Measurements from ENCODE around the gene SYT14.
A peak's percentile ranks its signal among the peaks of the same experiment; 100 is the strongest.
"Not testable (repeated sequence)": the region's sequence is repeated elsewhere in the genome, so short reads cannot be mapped to it uniquely, and the experiment has no call there.

Gene SYT14

DNA sequence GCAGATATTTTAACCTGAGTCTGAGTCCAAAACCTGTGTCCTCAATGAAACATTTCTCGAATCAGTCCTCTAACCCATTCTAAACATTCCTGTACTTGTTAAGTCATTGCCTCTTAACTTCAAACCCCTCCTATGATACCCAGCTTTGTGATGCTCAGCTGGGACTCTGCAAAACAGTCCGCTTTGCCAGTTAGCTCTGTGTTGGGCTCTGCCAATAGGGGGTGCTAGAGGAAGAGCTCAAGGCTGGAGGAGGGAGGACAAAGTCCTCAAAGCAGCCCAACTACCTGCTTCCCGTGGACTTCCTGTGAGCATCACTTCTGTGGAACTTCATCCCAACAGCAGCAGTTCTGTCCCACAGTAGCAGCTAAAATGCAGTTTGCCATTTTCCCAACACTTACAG, 38.1 kb upstream of the SYT14 start:
- TF ChIP-seq, protein P1, sequence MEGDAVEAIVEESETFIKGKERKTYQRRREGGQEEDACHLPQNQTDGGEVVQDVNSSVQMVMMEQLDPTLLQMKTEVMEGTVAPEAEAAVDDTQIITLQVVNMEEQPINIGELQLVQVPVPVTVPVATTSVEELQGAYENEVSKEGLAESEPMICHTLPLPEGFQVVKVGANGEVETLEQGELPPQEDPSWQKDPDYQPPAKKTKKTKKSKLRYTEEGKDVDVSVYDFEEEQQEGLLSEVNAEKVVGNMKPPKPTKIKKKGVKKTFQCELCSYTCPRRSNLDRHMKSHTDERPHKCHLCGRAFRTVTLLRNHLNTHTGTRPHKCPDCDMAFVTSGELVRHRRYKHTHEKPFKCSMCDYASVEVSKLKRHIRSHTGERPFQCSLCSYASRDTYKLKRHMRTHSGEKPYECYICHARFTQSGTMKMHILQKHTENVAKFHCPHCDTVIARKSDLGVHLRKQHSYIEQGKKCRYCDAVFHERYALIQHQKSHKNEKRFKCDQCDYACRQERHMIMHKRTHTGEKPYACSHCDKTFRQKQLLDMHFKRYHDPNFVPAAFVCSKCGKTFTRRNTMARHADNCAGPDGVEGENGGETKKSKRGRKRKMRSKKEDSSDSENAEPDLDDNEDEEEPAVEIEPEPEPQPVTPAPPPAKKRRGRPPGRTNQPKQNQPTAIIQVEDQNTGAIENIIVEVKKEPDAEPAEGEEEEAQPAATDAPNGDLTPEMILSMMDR (IDR thresholded peaks at IDR 0.05; ENCODE audit: borderline replicate concordance, insufficient read depth, low read depth, low read length): peak; percentile 77
- H3K4me3 ChIP-seq (ENCODE audit: low read depth, low read length): no peak overlapping the region

DNA sequence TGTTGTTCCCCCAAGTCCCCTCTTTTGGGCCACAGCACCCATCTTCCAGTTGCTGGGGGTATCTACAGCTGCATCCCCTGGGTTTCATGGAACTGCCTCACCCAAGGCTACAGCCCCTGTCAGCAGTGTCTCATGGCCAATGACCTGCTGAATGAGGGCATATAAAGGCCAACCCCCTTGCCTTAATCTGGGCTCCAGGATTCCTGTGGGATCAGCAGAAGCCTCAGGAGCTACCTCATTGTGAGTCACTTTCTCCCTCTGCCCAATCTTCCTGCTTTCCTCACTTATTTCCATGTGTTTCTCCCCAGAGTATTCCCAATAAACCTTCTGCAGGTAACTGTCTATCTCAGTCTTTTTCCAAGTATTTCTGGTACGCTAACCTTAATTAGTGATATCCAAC, 37.3 kb upstream of the SYT14 start:
- no peak overlapping the region for H3K4me3 ChIP-seq (ENCODE audit: low read depth, low read length)
- TF ChIP-seq, protein P1 (IDR thresholded peaks at IDR 0.05; ENCODE audit: borderline replicate concordance, insufficient read depth, low read depth, low read length): no peak

DNA sequence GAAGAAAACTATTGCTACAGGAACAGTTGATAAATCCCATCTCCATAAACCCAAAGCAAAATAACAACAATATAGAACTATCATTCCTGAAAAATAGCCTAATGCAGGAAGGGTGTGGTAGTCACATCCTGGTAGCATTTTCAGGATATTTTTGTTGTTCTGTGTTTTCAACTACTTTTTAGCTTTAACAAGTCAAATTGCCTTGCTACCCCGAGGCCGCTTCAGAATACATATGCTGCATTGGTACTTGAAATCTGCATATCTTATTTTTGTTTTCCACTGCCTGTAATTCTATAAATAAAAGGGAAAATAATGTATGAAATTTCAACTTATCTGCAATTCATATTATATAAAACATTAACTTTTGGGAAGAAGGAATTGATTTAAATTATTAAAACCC, 36.8 kb upstream of the SYT14 start:
- TF ChIP-seq, protein P1 (IDR thresholded peaks at IDR 0.05; ENCODE audit: borderline replicate concordance, insufficient read depth, low read depth, low read length): no peak
- H3K4me3 ChIP-seq (ENCODE audit: low read depth, low read length): no peak overlapping the region

DNA sequence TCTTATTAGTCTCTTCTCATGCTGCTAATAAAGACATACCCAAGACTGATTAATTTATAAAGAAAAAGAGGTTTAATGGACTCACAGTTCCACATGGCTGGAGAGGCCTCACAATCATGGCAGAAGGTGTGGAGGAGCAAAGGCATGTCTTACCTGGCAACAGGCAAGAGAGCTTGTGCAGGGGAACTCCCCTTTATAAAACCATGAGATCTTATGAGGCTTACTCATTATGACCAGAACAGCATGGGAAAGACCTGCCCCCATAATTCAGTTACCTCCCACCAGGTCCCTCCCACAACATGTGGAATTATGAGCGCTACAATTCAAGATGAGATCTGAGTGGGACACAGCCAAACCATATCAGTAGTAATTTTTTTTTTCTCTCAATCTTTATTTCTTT, 33.2 kb upstream of the SYT14 start:
- H3K4me3 ChIP-seq (ENCODE audit: low read depth, low read length): not testable (repeated sequence)

DNA sequence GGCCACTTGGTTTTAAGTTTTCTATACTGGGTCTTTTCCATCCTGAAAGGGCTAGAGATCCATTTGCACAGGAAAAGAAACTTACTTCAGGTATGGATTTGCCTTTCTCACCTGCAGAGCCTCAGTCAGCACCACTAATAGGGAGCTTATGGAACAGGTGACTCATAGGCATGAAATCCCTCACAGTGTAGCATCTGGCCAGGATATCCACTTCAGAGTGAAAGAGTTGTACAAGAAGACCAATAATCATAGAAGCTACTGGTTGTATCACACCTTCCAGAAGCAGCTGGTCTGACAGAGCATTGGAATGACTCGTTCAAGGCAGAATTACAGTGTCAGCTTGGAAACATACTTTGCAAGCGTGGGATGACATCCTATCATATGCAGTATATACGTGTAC, 26.3 kb upstream of the SYT14 start:
- H3K4me3 ChIP-seq (ENCODE audit: low read depth, low read length): no peak overlapping the region
- TF ChIP-seq, protein P1 (IDR thresholded peaks at IDR 0.05; ENCODE audit: borderline replicate concordance, insufficient read depth, low read depth, low read length): no peak

DNA sequence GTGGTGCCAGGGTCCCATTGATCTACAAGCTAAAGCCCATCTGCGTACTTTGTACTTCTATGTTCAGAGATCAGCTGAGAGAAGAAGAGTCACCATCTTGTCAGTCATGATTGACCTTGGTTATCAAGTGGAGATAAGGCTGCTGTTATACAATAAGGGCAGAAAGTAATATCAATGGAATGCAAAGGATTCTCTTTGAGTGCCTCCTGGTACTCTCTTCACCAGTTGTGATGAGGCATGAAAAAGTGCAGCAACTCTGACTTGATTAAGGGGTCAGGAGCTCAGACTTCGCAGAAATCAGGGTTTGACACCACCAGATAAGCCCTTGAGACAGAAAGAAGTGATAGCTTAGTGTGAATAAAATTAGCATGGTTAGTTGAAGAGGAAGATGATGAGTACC, 25.7 kb upstream of the SYT14 start:
- no peak overlapping the region for H3K4me3 ChIP-seq (ENCODE audit: low read depth, low read length)
- TF ChIP-seq, protein P1 (IDR thresholded peaks at IDR 0.05; ENCODE audit: borderline replicate concordance, insufficient read depth, low read depth, low read length): no peak

DNA sequence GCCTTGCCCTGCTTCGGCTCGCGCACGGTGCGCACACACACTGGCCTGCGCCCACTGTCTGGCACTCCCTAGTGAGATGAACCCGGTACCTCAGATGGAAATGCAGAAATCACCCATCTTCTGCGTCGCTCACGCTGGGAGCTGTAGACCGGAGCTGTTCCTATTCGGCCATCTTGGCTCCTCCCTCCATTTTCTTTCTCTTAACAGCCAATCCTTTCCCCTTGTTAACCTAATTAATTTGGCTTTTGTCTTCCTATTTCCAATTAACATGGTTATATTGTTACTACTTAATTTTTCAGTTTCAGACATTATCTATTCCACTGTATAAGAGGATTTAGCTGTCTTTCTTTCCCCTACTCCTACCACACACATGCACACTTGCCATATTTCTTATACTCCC, 18.4 kb upstream of the SYT14 start:
- H3K4me3 ChIP-seq (ENCODE audit: low read depth, low read length): not testable (repeated sequence)

DNA sequence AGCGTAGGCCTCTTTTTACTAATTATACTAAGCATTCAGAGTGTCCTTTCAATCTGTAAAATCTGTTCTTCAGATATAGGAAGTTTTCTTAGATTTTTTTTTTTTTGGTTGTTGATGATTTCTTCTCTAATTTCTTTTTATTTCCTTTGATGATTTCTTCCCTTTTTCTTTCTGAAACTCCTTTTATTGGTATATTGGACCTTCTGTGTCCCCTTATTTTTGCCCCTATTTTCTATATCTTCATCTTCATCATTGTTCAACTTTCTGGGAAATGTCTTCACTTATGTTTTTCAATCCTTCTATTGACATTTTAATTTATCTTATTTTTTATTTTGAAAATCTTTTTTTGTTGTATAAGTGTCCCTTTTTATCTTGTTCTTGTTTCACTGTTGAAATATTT, 17.2 kb upstream of the SYT14 start:
- TF ChIP-seq, protein P1 (IDR thresholded peaks at IDR 0.05; ENCODE audit: borderline replicate concordance, insufficient read depth, low read depth, low read length): no peak
- H3K4me3 ChIP-seq (ENCODE audit: low read depth, low read length): no peak overlapping the region
